GM23338 (cell line): ENCODE results near the gene TMEM163. TPM values are rescaled to one million over a fixed set of nuclear protein-coding genes. Genes with fewer than 3 reads are reported as not detected.

Source experiments
- ATAC-seq: fragments of 200-7000 bp; cut with Tn5 transposase; 3 replicates; pipeline ENCODE4 v1.9.1; 2020
- DNase-seq: peaks from one replicate; pipeline ENCODE4 v3.0.0-alpha.2; 2015; ENCODE audit warnings: low spot score
- H2AFZ ChIP-seq: fragments of 200-600 bp; sonication (generic); 2 replicates; pipeline ENCODE4 v1.8.0; 2016; ENCODE audit warnings: antibody characterized with exemption, mild to moderate bottlenecking, moderate library complexity
- H3F3A ChIP-seq: fragments of 200-600 bp; sonication (generic); replicated peaks from 2 replicates; pipeline ENCODE4 v1.8.0; 2017; ENCODE audit warnings: antibody characterized with exemption, mixed run types, low read depth
- H3K27ac ChIP-seq: fragments of 200-600 bp; sonication (generic); 2 replicates; pipeline ENCODE4 v1.6.1; 2016; ENCODE audit warnings: low read depth
- H3K27me3 ChIP-seq: fragments of 200-600 bp; sonication (generic); 2 replicates; pipeline ENCODE4 v1.8.0; 2016; ENCODE audit warnings: mild to moderate bottlenecking, mixed run types, moderate library complexity; ENCODE audit not compliant: insufficient read depth
- H3K36me3 ChIP-seq: fragments of 200-600 bp; sonication (generic); 2 replicates; pipeline ENCODE4 v1.8.0; 2016; ENCODE audit warnings: mild to moderate bottlenecking; ENCODE audit not compliant: insufficient read depth
- H3K4me1 ChIP-seq: fragments of 200-600 bp; sonication (generic); 2 replicates; pipeline ENCODE4 v1.8.0; 2016; ENCODE audit warnings: mild to moderate bottlenecking, moderate library complexity; ENCODE audit not compliant: insufficient read depth
- H3K4me2 ChIP-seq: fragments of 200-600 bp; sonication (generic); 2 replicates; pipeline ENCODE4 v1.7.1; 2017; ENCODE audit warnings: mixed run types
- H3K4me3 ChIP-seq: fragments of 200-600 bp; sonication (generic); 2 replicates; pipeline ENCODE4 v1.6.1; 2016; ENCODE audit warnings: mixed run types
- H3K79me2 ChIP-seq: fragments of 200-600 bp; sonication (generic); replicated peaks from 2 replicates; pipeline ENCODE4 v1.8.0; 2017; ENCODE audit warnings: mild to moderate bottlenecking; ENCODE audit not compliant: insufficient read depth
- H3K9me2 ChIP-seq: fragments of 200-600 bp; sonication (generic); 2 replicates; pipeline ENCODE4 v1.8.0; 2017; ENCODE audit not compliant: insufficient read depth
- H4K20me1 ChIP-seq: fragments of 200-600 bp; sonication (generic); replicated peaks from 2 replicates; pipeline ENCODE4 v1.8.0; 2017; ENCODE audit warnings: mild to moderate bottlenecking; ENCODE audit not compliant: insufficient read depth
- H3K27ac Mint-ChIP-seq: 2 replicates; pipeline ENCODE4 v1.8.0; 2020; ENCODE audit warnings: inconsistent platforms, mild to moderate bottlenecking, moderate library complexity, mixed read lengths
- H3K27me3 Mint-ChIP-seq: 3 replicates; pipeline ENCODE4 v1.8.0; 2022; ENCODE audit warnings: low read depth, mild to moderate bottlenecking, moderate library complexity, mixed read lengths, inconsistent platforms; ENCODE audit not compliant: insufficient read depth, poor library complexity
- H3K36me3 Mint-ChIP-seq: 3 replicates; pipeline ENCODE4 v1.8.0; 2021; ENCODE audit warnings: low read depth, mild to moderate bottlenecking, inconsistent platforms, moderate library complexity, mixed read lengths
- H3K4me1 Mint-ChIP-seq: 3 replicates; pipeline ENCODE4 v1.8.0; 2020; ENCODE audit warnings: mild to moderate bottlenecking, inconsistent platforms, mixed read lengths
- H3K4me3 Mint-ChIP-seq: 3 replicates; pipeline ENCODE4 v1.8.0; 2021; ENCODE audit warnings: moderate library complexity, mild to moderate bottlenecking, inconsistent platforms, mixed read lengths
- H3K9me3 Mint-ChIP-seq: 3 replicates; pipeline ENCODE4 v1.8.0; 2020; ENCODE audit warnings: moderate library complexity, mild to moderate bottlenecking, inconsistent platforms, mixed read lengths
- CREB1 ChIP-seq: fragments of 250-450 bp; sonication (Bioruptor Pico); IDR thresholded peaks from 2 replicates; pipeline ENCODE4 v1.5.0; 2020; ENCODE audit warnings: low read depth, mild to moderate bottlenecking, moderate library complexity
- CTCF ChIP-seq, 2 experiments: fragments of 200-600 bp in 1 of 2; sonication (generic) in 1 of 2; conservative IDR thresholded peaks; 2 replicates each; pipeline versions ENCODE4 v1.5.1 to v1.6.1; 2016 to 2017; ENCODE audit warnings: antibody characterized with exemption in 2 of 2, low read depth in 2 of 2, mild to moderate bottlenecking in 2 of 2, moderate library complexity in 1 of 2
- ETS1 ChIP-seq: IDR thresholded peaks from 2 replicates; pipeline ENCODE4 v1.6.1; 2016; ENCODE audit warnings: antibody characterized with exemption
- EZH2phosphoT487 ChIP-seq: fragments of 200-600 bp; sonication (generic); IDR thresholded peaks from one replicate; pipeline ENCODE4 v1.8.1; 2018; ENCODE audit warnings: antibody characterized with exemption; ENCODE audit not compliant: unreplicated experiment
- JUNB ChIP-seq: IDR thresholded peaks from one replicate; pipeline ENCODE4 v1.6.1; 2016; ENCODE audit warnings: antibody characterized with exemption; ENCODE audit not compliant: unreplicated experiment
- NANOG ChIP-seq: IDR thresholded peaks from 2 replicates; pipeline ENCODE4 v1.6.1; 2016; ENCODE audit warnings: antibody characterized with exemption, borderline replicate concordance
- POLR2AphosphoS5 ChIP-seq: IDR thresholded peaks from 2 replicates; pipeline ENCODE4 v1.6.1; 2016; ENCODE audit warnings: antibody characterized with exemption, low read depth
- STAT1 ChIP-seq: IDR thresholded peaks from one replicate; pipeline ENCODE4 v1.6.1; 2016; ENCODE audit warnings: antibody characterized with exemption; ENCODE audit not compliant: unreplicated experiment
- ZNF114 ChIP-seq: fragments of 250-450 bp; sonication (Bioruptor Pico); IDR thresholded peaks from 2 replicates; pipeline ENCODE4 v1.5.0; 2020; ENCODE audit warnings: mild to moderate bottlenecking, moderate library complexity
- ZNF331 ChIP-seq: fragments of 250-450 bp; sonication (Bioruptor Pico); IDR thresholded peaks from 2 replicates; pipeline ENCODE4 v1.5.0; 2020; ENCODE audit warnings: low read depth, mild to moderate bottlenecking, moderate library complexity
- ZNF462 ChIP-seq: fragments of 250-450 bp; sonication (Bioruptor Pico); IDR thresholded peaks from 2 replicates; pipeline ENCODE4 v1.5.0; 2020; ENCODE audit warnings: mild to moderate bottlenecking, moderate library complexity
- polyA plus RNA-seq: library from polyadenylated mRNA; unstranded; fragments of >200 nt; fragmentation: Nextera tagmentation; extraction: Ambion mirVana; gene quantifications from 2 replicates; pipeline ENCODE4 v1.2.1, GENCODE V29; 2016
- total RNA-seq: library from RNA; depleted of rRNA; stranded (reverse); fragments of >200 nt; shearing (Covaris generic); gene quantifications from 2 replicates; pipeline ENCODE4 v1.2.3, GENCODE V29; 2014
- TF ChIP-seq, protein P1 (sequence below): IDR thresholded peaks from one replicate; pipeline ENCODE4 v1.6.1; 2018; ENCODE audit warnings: antibody characterized with exemption; ENCODE audit not compliant: unreplicated experiment

Gene TMEM163
- total and polyA plus RNA-seq, 2 experiments from 2014 or later: 1.1 to 1.8 TPM

- Mint-ChIP-seq H3K9me3 (no peaks in the 10 kb centered on the region; the same call in 2 of the 3 replicates), H3K27me3 (no peaks in the 10 kb centered on the region), H3K36me3 (peaks cover 3% of the 10 kb centered on the region; the same call in 2 of the 3 replicates), H3K27ac (no peak overlapping the region), H3K4me1 (peaks cover 11% of the 10 kb centered on the region; the same call in 2 of the 3 replicates), H3K4me3 (no peak overlapping the region)
- H3F3A ChIP-seq: no peaks in the 10 kb centered on the region
- H4K20me1 ChIP-seq: no peaks in the 10 kb centered on the region
- no peak overlapping the region for H2AFZ ChIP-seq
- H3K36me3 ChIP-seq: no peaks in the 10 kb centered on the region
- no peak for ATAC-seq
- no peak overlapping the region for H3K4me2 ChIP-seq
- H3K4me1 ChIP-seq: peaks cover 8% of the 10 kb centered on the region; the same call in 1 of the 2 replicates
- H3K9me2 ChIP-seq: no peaks in the 10 kb centered on the region
- no peaks in the 10 kb centered on the region for H3K79me2 ChIP-seq
- H3K4me3 ChIP-seq: no peak overlapping the region
- DNase-seq: no peak
- no peak for TF ChIP-seq NANOG
- no peak for TF ChIP-seq ZNF331 (CRISPR knock-in tag)
- no peak for TF ChIP-seq POLR2AphosphoS5
- TF ChIP-seq ZNF462: no peak
- TF ChIP-seq, protein P1, sequence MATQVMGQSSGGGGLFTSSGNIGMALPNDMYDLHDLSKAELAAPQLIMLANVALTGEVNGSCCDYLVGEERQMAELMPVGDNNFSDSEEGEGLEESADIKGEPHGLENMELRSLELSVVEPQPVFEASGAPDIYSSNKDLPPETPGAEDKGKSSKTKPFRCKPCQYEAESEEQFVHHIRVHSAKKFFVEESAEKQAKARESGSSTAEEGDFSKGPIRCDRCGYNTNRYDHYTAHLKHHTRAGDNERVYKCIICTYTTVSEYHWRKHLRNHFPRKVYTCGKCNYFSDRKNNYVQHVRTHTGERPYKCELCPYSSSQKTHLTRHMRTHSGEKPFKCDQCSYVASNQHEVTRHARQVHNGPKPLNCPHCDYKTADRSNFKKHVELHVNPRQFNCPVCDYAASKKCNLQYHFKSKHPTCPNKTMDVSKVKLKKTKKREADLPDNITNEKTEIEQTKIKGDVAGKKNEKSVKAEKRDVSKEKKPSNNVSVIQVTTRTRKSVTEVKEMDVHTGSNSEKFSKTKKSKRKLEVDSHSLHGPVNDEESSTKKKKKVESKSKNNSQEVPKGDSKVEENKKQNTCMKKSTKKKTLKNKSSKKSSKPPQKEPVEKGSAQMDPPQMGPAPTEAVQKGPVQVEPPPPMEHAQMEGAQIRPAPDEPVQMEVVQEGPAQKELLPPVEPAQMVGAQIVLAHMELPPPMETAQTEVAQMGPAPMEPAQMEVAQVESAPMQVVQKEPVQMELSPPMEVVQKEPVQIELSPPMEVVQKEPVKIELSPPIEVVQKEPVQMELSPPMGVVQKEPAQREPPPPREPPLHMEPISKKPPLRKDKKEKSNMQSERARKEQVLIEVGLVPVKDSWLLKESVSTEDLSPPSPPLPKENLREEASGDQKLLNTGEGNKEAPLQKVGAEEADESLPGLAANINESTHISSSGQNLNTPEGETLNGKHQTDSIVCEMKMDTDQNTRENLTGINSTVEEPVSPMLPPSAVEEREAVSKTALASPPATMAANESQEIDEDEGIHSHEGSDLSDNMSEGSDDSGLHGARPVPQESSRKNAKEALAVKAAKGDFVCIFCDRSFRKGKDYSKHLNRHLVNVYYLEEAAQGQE: no peak
- TF ChIP-seq ZNF114: no peak
- no peak for TF ChIP-seq STAT1
- TF ChIP-seq EZH2phosphoT487: no peak
- TF ChIP-seq JUNB: no peak
- TF ChIP-seq CTCF (conservative IDR thresholded peaks at IDR 0.05; ENCODE audit: low read depth in 2 of 2): no peak
- TF ChIP-seq CREB1: no peak
- TF ChIP-seq ETS1: no peak
- no peak overlapping the region for H3K27ac ChIP-seq
- no peaks in the 10 kb centered on the region for H3K27me3 ChIP-seq
These were observed 265.3 kb downstream of the TMEM163 start for GRCh38 chr2:134453476-134453875.
